K562 (cell line): Measurements from ENCODE around the gene ELK4. TPM values are rescaled to one million over a fixed set of nuclear protein-coding genes. Genes with fewer than 3 reads are reported as not detected.

Source experiments
- ATAC-seq: fragments of 200-7000 bp; cut with Tn5 transposase; 3 replicates; pipeline ENCODE4 v1.9.1; 2020; ENCODE audit warnings: moderate library complexity
- BruUV-seq: library from RNA; stranded (reverse); fragments of 400-500 nt; replicated peaks from 2 replicates; lab custom pipeline; 2021; lab: Mats Ljungman, UMichigan
- CTCF ChIA-PET: fragments of 300-600 bp; formaldehyde crosslinking; extraction: SDS; loops from one replicate; lab custom pipeline; 2021; ENCODE audit warnings: low intra/inter-chr PET ratio; lab: Yijun Ruan, JAX
- POLR2A ChIA-PET: fragments of 300-600, 350-650 bp; sonication (Branson Sonifier 250); formaldehyde crosslinking; extraction: SDS; loops from one replicate; lab custom pipeline; 2021; ENCODE audit warnings: antibody characterized with exemption, inconsistent platforms; lab: Yijun Ruan, JAX
- DNase-seq, 4 experiments: peaks; one replicate each; pipeline versions ENCODE4 v3.0.0 to v3.0.0-alpha.2; 2011 to 2018; ENCODE audit warnings: low spot score in 3 of 4, mixed read lengths in 3 of 4; ENCODE audit errors: extremely low read depth in 1 of 4
- FAIRE-seq: peaks from 2 replicates; lab custom pipeline; 2011; peaks lifted over from hg19 to GRCh38; lab: Jason Lieb, UNC
- H2AFZ ChIP-seq: 2 replicates; pipeline ENCODE4 v1.6.0; 2011; ENCODE audit warnings: low read depth, low read length, control low read depth, inconsistent platforms
- H3K27ac ChIP-seq: fragments of 200-600 bp; 3 replicates; pipeline ENCODE4 v1.8.0; 2011; ENCODE audit warnings: low read depth, mild to moderate bottlenecking, control low read depth, inconsistent platforms, low read length, moderate library complexity, mixed read lengths; ENCODE audit errors: extremely low read depth
- H3K27me3 ChIP-seq, 2 experiments: fragments of 300-600 bp in 1 of 2; 2 replicates in 1 of 2; 3 replicates in 1 of 2; pipeline versions ENCODE4 v1.6.0 to v1.8.0; 2011; ENCODE audit warnings: inconsistent platforms in 2 of 2, low read length in 2 of 2, mild to moderate bottlenecking in 1 of 2, mixed read lengths in 1 of 2, moderate library complexity in 1 of 2; ENCODE audit not compliant: control insufficient read depth in 2 of 2, insufficient read depth in 2 of 2
- H3K36me3 ChIP-seq: fragments of 300-600 bp; 3 replicates; pipeline ENCODE4 v1.8.0; 2011; ENCODE audit warnings: mild to moderate bottlenecking, low read length, inconsistent platforms; ENCODE audit not compliant: control insufficient read depth, insufficient read depth
- H3K4me1 ChIP-seq, 2 experiments: fragments of 200-600 bp in 1 of 2; replicated peaks in 1 of 2; 2 replicates in 1 of 2; 3 replicates in 1 of 2; pipeline versions ENCODE4 v1.5.1 to v1.8.0; 2011; ENCODE audit warnings: inconsistent platforms in 2 of 2, low read length in 2 of 2, mild to moderate bottlenecking in 1 of 2, mixed read lengths in 1 of 2, moderate library complexity in 1 of 2; ENCODE audit not compliant: control insufficient read depth in 2 of 2, insufficient read depth in 2 of 2
- H3K4me2 ChIP-seq: 2 replicates; pipeline ENCODE4 v1.6.1; 2011; ENCODE audit warnings: low read length, control low read depth, inconsistent platforms, mixed read lengths; ENCODE audit not compliant: insufficient read depth
- H3K4me3 ChIP-seq: fragments of 200-600 bp; sonication (generic), shearing (Covaris generic); 2 replicates; pipeline ENCODE4 v1.5.1; 2016; ENCODE audit warnings: control low read depth, inconsistent platforms
- H3K79me2 ChIP-seq: fragments of 200-600 bp; 3 replicates; pipeline ENCODE4 v1.8.0; 2011; ENCODE audit warnings: low read length, inconsistent platforms; ENCODE audit not compliant: control insufficient read depth, insufficient read depth
- H3K9ac ChIP-seq, 2 experiments: 2 replicates each; pipeline versions ENCODE4 v1.6.0 to v1.6.1; 2011; ENCODE audit warnings: low read depth in 2 of 2, low read length in 2 of 2, control low read depth in 1 of 2, inconsistent platforms in 1 of 2, mild to moderate bottlenecking in 1 of 2, mixed read lengths in 1 of 2; ENCODE audit not compliant: insufficient read depth in 1 of 2
- H3K9me1 ChIP-seq: one replicate; pipeline ENCODE4 v1.6.0; 2011; ENCODE audit warnings: inconsistent platforms, mild to moderate bottlenecking, low read length, moderate library complexity; ENCODE audit not compliant: control insufficient read depth, insufficient read depth
- H3K9me3 ChIP-seq: replicated peaks from 2 replicates; pipeline ENCODE4 v1.5.1; 2011; ENCODE audit warnings: low read depth, low read length, inconsistent platforms; ENCODE audit not compliant: control insufficient read depth, insufficient read depth
- H4K20me1 ChIP-seq: replicated peaks from 2 replicates; pipeline ENCODE4 v1.6.1; 2011; ENCODE audit warnings: low read length, inconsistent platforms, mixed read lengths; ENCODE audit not compliant: control insufficient read depth, insufficient read depth
- ARHGAP35 ChIP-seq: fragments of 450-650 bp; IDR thresholded peaks from 2 replicates; pipeline ENCODE4 v1.6.1; 2018; ENCODE audit not compliant: partially characterized antibody
- ARNT ChIP-seq, 2 experiments: fragments of 450-650 bp; IDR thresholded peaks; 2 replicates each; pipeline ENCODE4 v1.6.1; 2016; ENCODE audit warnings: mild to moderate bottlenecking in 1 of 2
- CCAR2 ChIP-seq: fragments of 200-400 bp; formaldehyde crosslinking; IDR thresholded peaks from 2 replicates; pipeline ENCODE4 v1.6.1; 2017; ENCODE audit warnings: mild to moderate bottlenecking, low read depth, low read length
- CREB3 ChIP-seq: fragments of 450-650 bp; conservative IDR thresholded peaks from 2 replicates; pipeline ENCODE4 v1.6.1; 2016; ENCODE audit warnings: missing genetic modification characterization, low read depth, mild to moderate bottlenecking, missing compliant biosample characterization, moderate library complexity
- DLX4 ChIP-seq: fragments of 250-450 bp; sonication (Bioruptor Pico); IDR thresholded peaks from 2 replicates; pipeline ENCODE4 v1.6.1; 2021; ENCODE audit warnings: mild to moderate bottlenecking
- FUS ChIP-seq: fragments of 200-400 bp; formaldehyde crosslinking; optimal IDR thresholded peaks from 2 replicates; pipeline ENCODE3; 2017; ENCODE audit warnings: low read depth, low read length
- HMG20A ChIP-seq: fragments of 450-650 bp; formaldehyde crosslinking; conservative IDR thresholded peaks from 2 replicates; pipeline ENCODE4 v1.4.0; 2020; ENCODE audit warnings: mild to moderate bottlenecking, mixed read lengths
- HOMEZ ChIP-seq: fragments of 250-450 bp; sonication (Bioruptor Pico); IDR thresholded peaks from 2 replicates; pipeline ENCODE4 v1.4.0; 2020; ENCODE audit warnings: mild to moderate bottlenecking, moderate library complexity
- MAX ChIP-seq: sonication (generic); formaldehyde crosslinking; IDR thresholded peaks from 2 replicates; pipeline ENCODE4 v1.9.0; 2022; ENCODE audit warnings: mild to moderate bottlenecking, missing genetic modification reagents
- MNT ChIP-seq, 2 experiments: fragments of 450-650 bp; conservative IDR thresholded peaks; 2 replicates each; pipeline ENCODE4 v1.6.1; 2017; ENCODE audit warnings: mild to moderate bottlenecking in 2 of 2, moderate library complexity in 2 of 2
- NFIX ChIP-seq: fragments of 250-450 bp; sonication (Bioruptor Pico); IDR thresholded peaks from 2 replicates; pipeline ENCODE4 v1.4.0; 2020; ENCODE audit warnings: low read depth, mild to moderate bottlenecking, moderate library complexity
- PHF20 ChIP-seq: fragments of 450-650 bp; IDR thresholded peaks from 2 replicates; pipeline ENCODE4 v1.6.1; 2018; ENCODE audit not compliant: partially characterized antibody
- POLR2A ChIP-seq: fragments of 450-650 bp; conservative IDR thresholded peaks from 2 replicates; pipeline ENCODE4 v1.6.1; 2016
- SIN3B ChIP-seq: fragments of 450-650 bp; IDR thresholded peaks from 2 replicates; pipeline ENCODE4 v1.6.1; 2017; ENCODE audit warnings: low read depth, mild to moderate bottlenecking, moderate library complexity
- STAT5B ChIP-seq: fragments of 250-450 bp; sonication (Bioruptor Pico); IDR thresholded peaks from 2 replicates; pipeline ENCODE4 v1.8.0; 2021; ENCODE audit warnings: mild to moderate bottlenecking, inconsistent platforms
- ZNF134 ChIP-seq: fragments of 250-450 bp; sonication (Bioruptor Pico); conservative IDR thresholded peaks from 2 replicates; pipeline ENCODE4 v1.4.0; 2020
- ZNF511 ChIP-seq: sonication (generic); formaldehyde crosslinking; IDR thresholded peaks from 2 replicates; pipeline ENCODE4 v1.8.0; 2022; ENCODE audit warnings: mild to moderate bottlenecking, missing genetic modification reagents
- WGBS: fragments of 100-300 bp; shearing (Covaris generic); methylation state at CpG from one replicate; pipeline ENCODE4 v1.1.6; 2016; ENCODE audit warnings: low coverage, mixed read lengths; ENCODE audit not compliant: insufficient coverage; ENCODE audit errors: missing lambda C conversion rate; 5-methylcytosine and 5-hydroxymethylcytosine counted together
- in situ Hi-C: fragments of 300-500 bp; cut with MboI; formaldehyde crosslinking; loops from 4 replicates; pipeline ENCODE4 v1.15.0; 2018; ENCODE audit warnings: inconsistent platforms, mixed read lengths
- intact Hi-C: fragments of 100-400 bp; cut with micrococcal nuclease; formaldehyde crosslinking; loops from 2 replicates; pipeline ENCODE4 v1.14.2; 2022
- polyA plus RNA-seq, 8 experiments: library from polyadenylated mRNA; depleted of rRNA in 4 of 8; stranded (reverse) in 5 of 8; unstranded in 3 of 8; fragments of >200 nt; fragmentation: Nextera tagmentation in 2 of 8; fragmentation: Illumina TruSeq in 1 of 8; extraction: Ambion mirVana in 2 of 8; extraction: Trizol in 1 of 8; gene quantifications; 2 replicates each; pipeline versions ENCODE4 v1.2.1 to v1.2.3, GENCODE V29; 2011 to 2014; ENCODE audit warnings: inconsistent platforms in 1 of 8, missing spikeins in 1 of 8
- total RNA-seq, 7 experiments: library from RNA; depleted of rRNA in 6 of 7; stranded (reverse); fragments of >200 nt in 6 of 7; fragmentation: Illumina TruSeq in 2 of 7; extraction: Trizol in 2 of 7; gene quantifications; 2 replicates each; pipeline versions ENCODE4 v1.2.1 to v1.2.3, GENCODE V29; 2011 to 2021; ENCODE audit warnings: low replicate concordance in 1 of 7

The ELK4 gene
- total and polyA plus RNA-seq, 9 of the 15 experiments (the other 6 are each of a cell fraction or from before 2014, with no cell fraction given), result 2.0 to 21.7 (median 9.2) TPM

GRCh38 chr1:205620269-205620668 is 11.5 kb downstream of the ELK4 start (continued):
- no peak for TF ChIP-seq SIN3B
- no peak for TF ChIP-seq PHF20
- TF ChIP-seq DLX4 (CRISPR knock-in tag), result no peak
- no peak for TF ChIP-seq FUS
- TF ChIP-seq ARNT (IDR thresholded peaks at IDR 0.05), result no peak
- TF ChIP-seq MAX (CRISPR knock-in tag), result no peak
- no peak for TF ChIP-seq MNT (conservative IDR thresholded peaks at IDR 0.05)

GRCh38 chr1:205619376-205619775 is 12.4 kb downstream of the ELK4 start:
- in situ Hi-C loops (no loop called here), intact Hi-C loops (no loop called here)
- Histone ChIP-seq H3K9me3 (no peaks in the 10 kb centered on the region), H4K20me1 (no peaks in the 10 kb centered on the region), H3K4me3 (no peak overlapping the region), H3K79me2 (peaks cover 16% of the 10 kb centered on the region), H3K9ac (no peak overlapping the region), H2AFZ (no peak overlapping the region), H3K27me3 (no peaks in the 10 kb centered on the region), H3K4me2 (no peak overlapping the region), H3K9me1 (no peaks in the 10 kb centered on the region), H3K36me3 (peaks cover 91% of the 10 kb centered on the region), H3K4me1 (no peaks in the 10 kb centered on the region; a peak in 2 of 5 replicates), H3K27ac (no peak overlapping the region)
- CTCF ChIA-PET, result no interaction called here
- no TSS peak for BruUV-seq
- WGBS, result 90% methylated on average over 3 of the region's 3 CpGs
- POLR2A ChIA-PET, result interaction anchor here (1.8 kb wide), 1 partner anchor 12 kb away, joined by 6 read pairs; the partner anchor contains the start of gene ELK4
- FAIRE-seq (no peak), ATAC-seq (no peak), DNase-seq (no peak)
- no peak for TF ChIP-seq HMG20A (CRISPR knock-in tag)
- TF ChIP-seq STAT5B (CRISPR knock-in tag), result no peak
- TF ChIP-seq ZNF134 (CRISPR knock-in tag), result no peak
- no peak for TF ChIP-seq NFIX
- no peak for TF ChIP-seq POLR2A
- no peak for TF ChIP-seq ZNF511 (CRISPR knock-in tag)
- TF ChIP-seq ARHGAP35, result no peak
- TF ChIP-seq CCAR2, result no peak
- no peak for TF ChIP-seq CREB3
- no peak for TF ChIP-seq HOMEZ
